HUDEP-2 (cell line): ENCODE results near the gene TNS4.

Experiments used
- DNase-seq, 76 experiments: peaks; one replicate each; lab custom pipeline; 2025; ENCODE audit not compliant: unreplicated experiment in 76 of 76; lab: John Stamatoyannopoulos, UW

Gene TNS4

DNA sequence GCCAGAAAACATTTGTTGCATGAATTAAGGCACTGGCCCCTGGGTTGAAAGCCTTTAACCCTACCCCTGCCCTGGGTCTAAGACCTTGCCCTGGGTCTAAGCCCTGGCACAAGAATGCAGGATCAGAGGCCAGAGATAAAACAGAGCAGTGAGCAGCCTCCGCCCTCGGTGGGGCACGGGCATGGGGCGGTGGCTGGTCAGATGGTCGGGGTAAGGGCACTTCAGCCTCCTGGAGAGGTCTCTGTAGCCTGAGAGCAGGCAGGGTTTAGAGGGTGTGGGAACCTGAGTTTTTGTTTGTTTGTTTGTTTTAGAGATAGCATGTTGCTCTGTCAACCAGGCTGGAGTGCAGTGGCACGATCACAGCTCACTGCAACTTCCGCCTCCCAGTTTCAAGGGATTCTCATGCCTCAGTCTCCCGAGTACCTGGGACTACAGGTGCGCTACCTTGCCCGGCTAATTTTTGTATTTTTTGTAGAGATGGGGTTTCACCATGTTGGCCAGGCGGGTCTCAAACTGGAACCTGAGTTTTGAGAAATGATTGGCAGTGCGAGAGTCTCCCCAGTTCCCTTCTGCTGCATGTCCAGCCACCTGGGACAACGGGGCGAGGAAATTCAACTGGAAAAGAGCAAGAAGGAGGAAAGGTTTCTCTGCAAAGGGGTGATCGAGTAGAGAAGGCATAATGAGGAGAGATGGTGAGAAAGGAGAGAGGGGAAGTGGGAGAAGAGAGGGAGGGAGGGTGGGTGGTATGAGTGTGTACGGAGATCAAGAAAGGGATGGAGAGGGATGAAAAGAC is 27.7 kb downstream of the TNS4 start:
- peak in 20 of 76 experiments; percentile 9 to 39 (median 16) for DNase-seq

DNA sequence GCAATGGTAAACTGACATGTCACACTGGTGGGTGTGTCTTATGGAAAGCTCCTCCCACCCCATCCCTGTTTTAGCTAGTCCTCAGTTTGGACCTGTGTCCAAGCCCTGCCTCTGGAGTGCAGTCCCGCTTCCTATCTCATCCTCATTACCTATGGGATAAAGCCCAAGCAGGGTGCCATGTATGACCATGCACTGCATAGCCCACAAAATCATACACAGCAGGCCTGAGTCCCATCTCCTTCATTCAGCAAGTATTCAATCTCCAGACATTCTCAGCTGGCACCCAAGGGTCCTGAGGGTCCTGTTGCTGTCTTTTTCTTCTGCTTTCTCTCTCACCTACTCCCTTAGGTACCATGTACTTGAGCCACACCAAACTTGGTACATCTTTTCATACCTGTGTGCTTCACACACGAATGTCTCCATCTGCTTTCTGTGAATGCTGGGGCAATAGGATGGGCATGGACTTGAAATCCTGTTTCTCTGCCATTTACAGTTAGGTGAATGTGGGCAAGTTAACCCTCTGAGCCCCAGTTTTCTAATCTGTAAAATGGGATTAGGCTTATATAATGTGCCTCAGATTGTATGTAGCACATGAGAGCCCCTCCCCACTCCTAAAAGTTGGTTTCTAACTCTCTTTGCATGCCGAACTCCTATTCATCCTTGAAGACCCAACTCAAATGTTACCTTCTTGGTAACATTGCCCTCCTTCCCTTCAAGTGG is 28.5 kb downstream of the TNS4 start:
- peak in 6 of 76 experiments; percentile 5 to 15 (median 11) for DNase-seq

GRCh38 chr17:40471846-40472732 is 29.3 kb downstream of the TNS4 start:
- DNase-seq: no peak

- DNase-seq: peak in 1 of 76 experiments; percentile 29
Observed at GRCh38 chr17:40470932-40471828, 30.2 kb downstream of the TNS4 start.

GRCh38 chr17:40469805-40470675 is 31.4 kb downstream of the TNS4 start:
- no peak for DNase-seq

- DNase-seq: no peak
Observed at GRCh38 chr17:40468560-40468959, 32.9 kb downstream of the TNS4 start.

DNA sequence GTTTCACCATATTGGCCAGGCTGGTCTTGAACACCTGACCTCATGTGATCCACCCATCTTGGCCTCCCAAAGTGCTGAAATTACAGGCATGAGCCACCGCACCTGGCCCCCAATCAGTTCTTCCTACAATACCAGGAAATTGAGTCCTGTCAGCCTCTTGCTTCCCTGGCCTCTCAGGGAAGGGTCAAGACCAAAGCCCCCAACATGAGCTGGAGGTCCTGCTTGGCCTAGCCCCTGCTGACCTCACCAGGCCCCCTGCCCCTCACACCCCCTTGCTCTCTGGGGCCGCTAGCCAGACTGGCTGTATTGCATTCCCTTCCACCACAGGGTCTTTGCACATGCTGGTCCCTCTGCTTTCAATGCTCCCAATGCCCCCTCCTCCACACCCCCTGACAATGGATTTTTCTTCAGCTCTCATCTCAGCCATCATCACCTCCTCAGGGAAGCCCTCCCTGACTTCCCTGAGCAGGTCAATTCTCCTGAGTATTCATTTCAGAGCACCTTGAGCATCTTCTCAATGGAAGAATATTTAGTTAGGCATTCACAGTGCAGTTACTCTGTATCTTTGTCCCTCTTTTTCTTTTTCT is 34.0 kb downstream of the TNS4 start:
- no peak for DNase-seq

GRCh38 chr17:40466298-40466971 is 35.0 kb downstream of the TNS4 start:
- DNase-seq: no peak

DNA sequence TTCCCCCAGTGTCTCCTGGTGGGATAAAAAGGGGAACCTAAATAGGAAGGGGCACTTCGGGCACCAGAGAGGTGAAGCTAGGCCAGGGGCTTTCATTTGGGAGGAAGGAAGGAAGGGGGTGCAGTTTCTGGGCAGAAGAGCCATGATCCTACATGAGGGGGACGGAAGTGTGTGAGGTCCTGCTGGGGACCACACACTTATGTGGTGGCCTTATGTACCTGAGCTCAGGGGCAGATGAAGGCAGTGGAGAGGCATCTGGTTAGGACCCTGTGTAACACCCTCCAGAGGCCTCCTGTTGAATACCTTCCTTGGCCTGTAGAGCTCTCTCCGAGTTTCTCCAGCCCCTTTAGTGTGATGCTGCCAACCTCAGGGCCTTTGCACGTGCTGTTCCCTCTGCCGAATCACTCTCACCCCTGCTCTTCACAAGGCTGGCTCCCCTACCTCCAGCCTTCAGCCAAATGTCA is 37.0 kb downstream of the TNS4 start:
- DNase-seq: no peak

- no peak for DNase-seq
Observed at GRCh38 chr17:40463122-40463550, 38.3 kb downstream of the TNS4 start.

DNA sequence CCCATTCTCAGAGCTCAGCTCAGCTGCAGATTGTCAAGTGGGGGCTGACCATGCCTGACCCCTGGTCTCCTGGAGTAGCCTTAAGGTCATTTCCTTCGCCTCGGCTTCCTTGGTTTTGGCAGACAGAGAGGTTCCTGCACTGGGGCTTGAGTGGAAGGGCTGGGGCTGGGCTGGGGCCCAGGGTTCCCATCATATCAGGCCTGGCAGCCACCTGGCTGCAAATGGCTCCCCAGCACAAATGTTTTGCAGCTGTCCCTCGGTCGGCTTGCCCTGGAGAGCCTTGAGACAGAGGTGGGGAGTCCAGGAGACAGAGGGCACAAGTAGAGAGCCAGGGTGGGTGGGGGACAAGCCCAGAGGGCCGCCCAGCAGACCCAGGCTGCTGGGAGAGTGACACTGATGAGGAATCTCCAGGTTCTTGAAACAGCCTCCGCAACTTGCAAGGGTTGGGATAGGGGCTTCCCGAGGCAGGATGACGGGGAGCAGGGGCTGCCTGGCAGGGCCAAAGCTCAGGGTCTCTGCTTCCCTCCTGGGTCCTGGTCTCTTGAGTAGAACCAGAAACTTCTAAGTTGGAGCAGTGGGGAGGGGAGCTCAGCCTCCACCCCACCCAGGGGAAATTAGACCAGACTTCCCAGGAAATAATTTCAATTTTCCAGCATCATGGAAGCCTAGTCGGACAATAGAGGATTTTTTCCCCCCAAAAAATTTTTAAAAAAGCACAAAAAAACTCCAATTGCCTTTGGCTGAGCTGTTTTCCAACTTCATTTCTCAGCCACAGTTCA is 38.9 kb downstream of the TNS4 start:
- no peak for DNase-seq

DNA sequence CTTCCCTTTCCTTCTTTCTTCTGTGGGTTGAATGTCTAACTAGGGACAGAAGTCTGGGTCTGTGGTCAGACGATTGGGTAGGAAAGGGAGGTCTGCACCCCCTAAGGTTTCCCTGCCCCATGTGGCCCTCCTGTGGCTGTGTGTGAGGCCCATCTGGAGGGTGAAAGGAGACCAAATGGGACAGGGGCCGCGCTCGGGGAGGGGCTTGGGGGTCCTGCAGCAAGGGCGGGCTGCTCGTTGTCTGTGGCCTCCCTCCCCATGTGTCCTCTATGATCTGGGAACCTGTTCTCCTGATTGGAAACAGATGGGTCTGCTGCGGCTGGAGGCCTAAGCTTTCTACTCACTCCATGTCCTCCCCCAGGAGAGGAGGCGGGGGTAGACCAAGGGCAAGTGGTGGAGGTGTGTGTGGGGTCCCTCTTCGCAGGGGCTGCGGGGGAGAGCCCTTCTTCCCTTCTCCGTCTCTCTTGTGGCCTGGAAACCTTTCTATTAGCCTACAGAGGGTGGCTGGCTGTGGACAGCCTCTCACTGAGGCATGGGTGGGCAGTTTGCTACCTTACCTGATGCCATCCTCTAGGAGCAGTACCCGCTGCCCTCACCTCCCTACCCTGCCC is 39.6 kb downstream of the TNS4 start:
- DNase-seq: no peak

DNA sequence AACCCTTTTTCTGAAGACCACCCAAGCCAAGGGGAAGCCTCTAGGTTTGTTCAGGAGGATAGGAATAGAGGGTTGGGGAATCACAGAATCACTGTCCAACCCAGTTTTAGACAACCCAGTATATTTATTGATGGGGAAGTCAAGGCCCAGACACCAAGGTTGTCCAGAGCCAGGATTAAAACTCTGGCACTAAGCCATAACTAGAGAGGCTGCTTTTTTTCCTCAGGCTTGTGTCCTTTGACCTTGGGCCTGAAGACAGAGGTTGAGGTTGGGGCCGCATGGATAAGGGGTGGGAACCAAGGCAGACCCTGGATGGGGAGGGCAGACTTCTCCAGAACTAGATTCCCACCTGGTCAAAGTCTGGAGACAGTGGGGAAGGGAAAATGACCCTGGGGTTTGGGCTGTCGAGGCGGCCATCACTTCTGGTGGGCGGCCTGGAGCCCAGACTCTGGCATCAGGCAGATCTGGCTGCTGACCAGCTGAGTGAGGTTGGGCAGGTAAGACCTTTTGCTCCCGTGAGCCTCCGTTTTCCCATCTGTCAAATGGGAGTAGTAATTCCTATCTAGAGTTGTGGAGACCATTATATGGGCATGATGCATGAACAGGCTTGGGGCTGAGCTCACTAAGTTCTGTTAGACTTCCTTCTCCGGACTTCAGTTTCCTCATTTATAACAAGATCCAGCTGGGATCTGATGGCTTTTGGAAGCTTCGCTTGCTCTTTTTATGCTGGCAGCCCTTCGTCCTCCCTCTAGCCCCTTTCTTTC is 40.3 kb downstream of the TNS4 start:
- DNase-seq: no peak

DNA sequence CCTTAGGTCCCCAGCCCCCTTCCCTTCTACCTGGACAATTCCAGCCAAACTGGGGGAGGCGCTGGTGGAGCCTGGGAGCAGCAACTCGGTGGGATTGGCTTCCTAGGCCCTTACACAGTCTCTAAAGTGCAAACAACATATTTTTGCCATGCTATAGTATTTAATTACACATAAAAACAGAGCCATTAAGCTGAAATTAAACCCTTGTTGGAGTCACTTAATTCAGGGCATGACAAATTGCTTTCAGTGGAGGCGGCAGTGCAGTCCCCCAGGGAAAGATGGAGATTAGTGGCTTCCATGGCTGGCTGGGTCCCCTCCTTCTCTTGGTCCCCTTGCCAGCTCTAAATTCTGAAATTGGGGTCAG is 40.8 kb downstream of the TNS4 start:
- no peak for DNase-seq

DNA sequence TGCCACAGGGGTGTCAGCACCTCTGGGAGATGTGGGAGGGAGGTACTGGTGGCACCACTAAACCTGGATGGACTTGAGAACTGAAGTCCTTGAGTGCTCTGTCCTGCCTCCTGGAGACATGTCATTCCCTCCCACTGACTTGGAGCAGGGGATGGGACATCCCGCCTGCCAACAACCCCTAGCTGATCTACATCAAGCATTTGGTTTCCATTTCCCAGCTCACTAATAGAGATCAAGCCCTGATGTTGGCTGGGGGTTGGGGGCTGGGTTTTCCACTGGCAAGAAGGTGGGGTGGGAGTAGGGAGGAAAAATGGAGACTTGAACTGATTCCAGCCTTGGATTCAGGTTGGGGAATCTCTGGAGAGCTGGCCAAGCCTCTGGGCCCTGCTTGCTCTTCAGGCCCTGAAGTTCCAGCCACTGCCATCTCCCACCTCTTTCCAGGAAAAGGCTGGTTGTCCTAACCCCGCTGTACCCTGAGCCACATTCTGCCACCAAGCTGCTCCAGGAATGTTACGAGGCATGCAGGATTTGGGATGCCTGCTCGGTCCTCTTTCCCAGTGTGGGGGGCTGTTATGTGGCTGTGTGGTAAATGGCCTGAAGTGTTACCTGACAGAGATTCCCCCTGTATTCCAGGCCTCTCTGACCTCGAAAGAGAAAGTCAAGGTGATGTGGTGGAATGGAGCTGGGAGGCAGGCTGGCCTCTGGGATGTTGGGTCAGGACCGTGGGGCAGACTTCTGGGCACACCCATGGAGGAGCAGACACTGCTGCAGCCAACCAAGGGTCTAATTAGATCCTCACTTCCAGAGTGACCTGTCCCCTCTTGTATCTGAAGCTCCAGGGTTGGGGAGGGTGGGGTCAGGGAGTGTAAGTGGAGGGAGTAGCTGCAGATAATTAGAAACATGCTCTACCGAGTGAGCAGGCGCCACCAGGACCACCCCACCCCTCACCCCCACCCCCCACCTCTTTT is 41.5 kb downstream of the TNS4 start:
- DNase-seq: no peak
